DND-41 (cell line): ENCODE measurements around the gene MTHFD1.

Experiments
- EZH2 ChIP-seq: IDR thresholded peaks from 3 replicates; pipeline ENCODE4 v1.6.1; 2012; ENCODE audit warnings: borderline replicate concordance, low read depth, mild to moderate bottlenecking, moderate library complexity, low read length, inconsistent platforms; ENCODE audit not compliant: severe bottlenecking
- TF ChIP-seq, protein P1 (sequence below): IDR thresholded peaks from 2 replicates; pipeline ENCODE4 v1.5.1; 2012; ENCODE audit warnings: borderline replicate concordance, low read length, moderate library complexity, mild to moderate bottlenecking; ENCODE audit not compliant: poor library complexity, severe bottlenecking; ENCODE audit errors: extremely low read depth

DNA sequence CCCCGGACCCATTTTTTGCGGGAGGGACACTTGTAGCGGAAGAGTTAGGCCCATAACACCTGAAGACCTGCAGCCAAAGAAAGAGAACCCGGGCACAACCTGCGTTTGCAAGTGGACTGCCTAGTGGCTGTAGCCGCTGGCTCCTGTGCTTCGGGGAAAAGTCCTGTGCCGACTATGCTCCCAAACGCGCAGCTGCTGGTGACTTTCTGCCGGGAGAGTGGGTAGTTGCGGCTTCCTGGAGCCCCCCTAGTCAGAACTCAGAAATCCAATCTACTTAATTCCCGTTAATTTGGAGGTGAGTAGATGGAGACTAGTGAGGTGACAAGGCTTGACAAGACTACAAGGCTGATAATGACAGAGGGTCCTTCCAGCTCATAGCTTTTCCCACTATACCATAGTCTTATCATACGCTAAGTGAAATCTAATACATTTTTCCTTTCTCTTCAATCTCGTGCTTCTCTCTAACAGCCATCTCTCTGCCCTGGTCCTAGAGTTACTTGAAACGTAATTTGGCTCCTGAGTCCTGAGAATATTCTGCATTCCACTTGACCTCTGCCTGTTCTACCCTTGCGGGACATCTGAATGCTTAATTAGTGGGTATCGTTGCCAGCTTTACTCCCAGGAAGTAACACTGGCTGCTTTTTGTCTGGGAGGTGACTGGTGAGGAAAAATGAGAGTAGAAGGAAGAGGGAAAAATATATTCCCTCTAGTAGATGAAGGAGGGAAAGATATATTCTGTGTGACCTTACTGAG is 556 bp downstream of the MTHFD1 start:
- TF ChIP-seq, protein P1, sequence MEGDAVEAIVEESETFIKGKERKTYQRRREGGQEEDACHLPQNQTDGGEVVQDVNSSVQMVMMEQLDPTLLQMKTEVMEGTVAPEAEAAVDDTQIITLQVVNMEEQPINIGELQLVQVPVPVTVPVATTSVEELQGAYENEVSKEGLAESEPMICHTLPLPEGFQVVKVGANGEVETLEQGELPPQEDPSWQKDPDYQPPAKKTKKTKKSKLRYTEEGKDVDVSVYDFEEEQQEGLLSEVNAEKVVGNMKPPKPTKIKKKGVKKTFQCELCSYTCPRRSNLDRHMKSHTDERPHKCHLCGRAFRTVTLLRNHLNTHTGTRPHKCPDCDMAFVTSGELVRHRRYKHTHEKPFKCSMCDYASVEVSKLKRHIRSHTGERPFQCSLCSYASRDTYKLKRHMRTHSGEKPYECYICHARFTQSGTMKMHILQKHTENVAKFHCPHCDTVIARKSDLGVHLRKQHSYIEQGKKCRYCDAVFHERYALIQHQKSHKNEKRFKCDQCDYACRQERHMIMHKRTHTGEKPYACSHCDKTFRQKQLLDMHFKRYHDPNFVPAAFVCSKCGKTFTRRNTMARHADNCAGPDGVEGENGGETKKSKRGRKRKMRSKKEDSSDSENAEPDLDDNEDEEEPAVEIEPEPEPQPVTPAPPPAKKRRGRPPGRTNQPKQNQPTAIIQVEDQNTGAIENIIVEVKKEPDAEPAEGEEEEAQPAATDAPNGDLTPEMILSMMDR: no peak
- TF ChIP-seq EZH2: no peak
